GM20000 (cell line): ENCODE data around the gene UNC13D.

Experiments
- DNase-seq: peaks from one replicate; pipeline ENCODE4 v3.0.0; 2012; ENCODE audit warnings: low spot score
- TF ChIP-seq, protein P1 (sequence below): IDR thresholded peaks from 2 replicates; pipeline ENCODE4 v1.5.1; 2012; ENCODE audit warnings: mild to moderate bottlenecking, control low read depth; ENCODE audit errors: extremely low read depth, missing control alignments

The UNC13D gene

DNA sequence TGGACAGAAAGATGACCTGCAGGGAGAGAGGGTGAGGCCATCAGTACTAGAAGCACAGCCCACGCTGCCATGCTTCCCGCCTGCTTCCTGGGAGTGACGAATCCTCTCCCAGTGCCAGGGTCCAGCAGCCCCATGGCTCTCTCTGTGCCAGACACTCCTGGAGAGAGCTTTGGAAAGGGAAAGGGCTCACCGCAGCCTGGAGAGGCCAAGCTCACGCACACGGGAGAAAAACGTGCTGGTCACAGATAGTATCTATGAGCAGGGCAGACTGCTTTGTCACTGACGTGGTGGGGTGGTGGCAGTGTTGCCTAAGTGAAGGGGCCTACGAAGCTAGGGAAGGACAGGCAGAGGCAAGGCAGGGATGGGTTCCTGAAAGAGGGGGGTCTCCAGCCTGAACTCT lies 5.5 kb upstream of the UNC13D start:
- TF ChIP-seq, protein P1, sequence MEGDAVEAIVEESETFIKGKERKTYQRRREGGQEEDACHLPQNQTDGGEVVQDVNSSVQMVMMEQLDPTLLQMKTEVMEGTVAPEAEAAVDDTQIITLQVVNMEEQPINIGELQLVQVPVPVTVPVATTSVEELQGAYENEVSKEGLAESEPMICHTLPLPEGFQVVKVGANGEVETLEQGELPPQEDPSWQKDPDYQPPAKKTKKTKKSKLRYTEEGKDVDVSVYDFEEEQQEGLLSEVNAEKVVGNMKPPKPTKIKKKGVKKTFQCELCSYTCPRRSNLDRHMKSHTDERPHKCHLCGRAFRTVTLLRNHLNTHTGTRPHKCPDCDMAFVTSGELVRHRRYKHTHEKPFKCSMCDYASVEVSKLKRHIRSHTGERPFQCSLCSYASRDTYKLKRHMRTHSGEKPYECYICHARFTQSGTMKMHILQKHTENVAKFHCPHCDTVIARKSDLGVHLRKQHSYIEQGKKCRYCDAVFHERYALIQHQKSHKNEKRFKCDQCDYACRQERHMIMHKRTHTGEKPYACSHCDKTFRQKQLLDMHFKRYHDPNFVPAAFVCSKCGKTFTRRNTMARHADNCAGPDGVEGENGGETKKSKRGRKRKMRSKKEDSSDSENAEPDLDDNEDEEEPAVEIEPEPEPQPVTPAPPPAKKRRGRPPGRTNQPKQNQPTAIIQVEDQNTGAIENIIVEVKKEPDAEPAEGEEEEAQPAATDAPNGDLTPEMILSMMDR, result no peak
- DNase-seq, result no peak

DNA sequence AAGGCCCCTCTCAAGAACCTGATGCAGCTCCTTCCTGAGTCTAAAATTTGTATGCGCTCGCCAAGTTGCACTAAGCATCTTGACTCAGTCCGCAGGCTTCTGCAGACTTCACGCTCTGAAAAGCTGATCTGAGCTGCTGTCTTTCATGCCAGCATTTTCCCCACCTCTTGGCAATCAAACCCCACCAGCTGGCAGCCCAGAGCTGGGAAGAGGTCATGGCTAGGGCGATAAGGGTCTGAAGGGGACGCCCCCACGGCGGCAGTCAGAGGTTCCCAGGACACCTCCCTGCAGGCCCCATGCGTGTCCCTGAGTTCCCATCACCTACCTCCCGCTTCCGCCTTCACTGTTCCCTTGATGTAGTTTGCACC lies 5.1 kb upstream of the UNC13D start:
- TF ChIP-seq, protein P1, result no peak

DNA sequence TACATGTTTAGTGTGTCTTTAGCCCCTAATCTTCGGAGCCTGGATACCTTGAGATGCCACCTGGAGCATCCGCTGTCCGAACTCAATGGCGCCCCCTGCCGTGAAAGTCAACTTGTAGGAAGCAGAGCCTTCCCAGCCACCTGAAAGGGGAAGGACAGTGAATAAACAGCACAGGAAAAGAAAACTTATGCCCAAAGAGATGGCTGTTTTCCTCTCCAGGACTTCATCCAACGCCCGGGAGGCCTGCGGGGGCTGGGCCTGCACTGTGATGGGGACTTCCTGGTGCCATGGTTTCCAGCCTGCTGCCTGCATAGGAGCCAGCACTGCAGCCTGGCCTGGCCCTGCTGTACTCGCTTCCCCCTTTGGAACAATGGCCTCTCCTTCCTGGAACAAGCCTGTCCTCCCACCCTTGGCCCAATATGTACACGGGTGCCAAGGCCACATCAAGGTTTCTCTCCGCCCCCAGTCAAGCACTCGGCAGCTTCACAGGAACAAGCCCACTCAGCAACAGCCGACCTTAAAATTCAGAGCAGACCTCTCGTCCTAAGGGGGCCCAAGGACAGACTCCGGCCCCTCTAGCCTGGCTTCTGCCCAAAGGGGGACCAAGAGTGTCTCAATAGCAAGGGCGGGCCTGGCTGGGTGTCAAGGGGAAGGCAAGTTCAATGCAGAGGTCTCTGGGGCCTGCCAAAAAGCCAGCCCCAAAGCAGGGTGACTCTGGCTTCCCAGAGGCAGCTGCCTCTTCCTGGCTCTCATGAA lies 4.5 kb upstream of the UNC13D start:
- peak; percentile 56 for DNase-seq
- TF ChIP-seq, protein P1, result peak; percentile 61

More for the DNA sequence above, 5.1 kb upstream of the UNC13D start:
- DNase-seq, result no peak

DNA sequence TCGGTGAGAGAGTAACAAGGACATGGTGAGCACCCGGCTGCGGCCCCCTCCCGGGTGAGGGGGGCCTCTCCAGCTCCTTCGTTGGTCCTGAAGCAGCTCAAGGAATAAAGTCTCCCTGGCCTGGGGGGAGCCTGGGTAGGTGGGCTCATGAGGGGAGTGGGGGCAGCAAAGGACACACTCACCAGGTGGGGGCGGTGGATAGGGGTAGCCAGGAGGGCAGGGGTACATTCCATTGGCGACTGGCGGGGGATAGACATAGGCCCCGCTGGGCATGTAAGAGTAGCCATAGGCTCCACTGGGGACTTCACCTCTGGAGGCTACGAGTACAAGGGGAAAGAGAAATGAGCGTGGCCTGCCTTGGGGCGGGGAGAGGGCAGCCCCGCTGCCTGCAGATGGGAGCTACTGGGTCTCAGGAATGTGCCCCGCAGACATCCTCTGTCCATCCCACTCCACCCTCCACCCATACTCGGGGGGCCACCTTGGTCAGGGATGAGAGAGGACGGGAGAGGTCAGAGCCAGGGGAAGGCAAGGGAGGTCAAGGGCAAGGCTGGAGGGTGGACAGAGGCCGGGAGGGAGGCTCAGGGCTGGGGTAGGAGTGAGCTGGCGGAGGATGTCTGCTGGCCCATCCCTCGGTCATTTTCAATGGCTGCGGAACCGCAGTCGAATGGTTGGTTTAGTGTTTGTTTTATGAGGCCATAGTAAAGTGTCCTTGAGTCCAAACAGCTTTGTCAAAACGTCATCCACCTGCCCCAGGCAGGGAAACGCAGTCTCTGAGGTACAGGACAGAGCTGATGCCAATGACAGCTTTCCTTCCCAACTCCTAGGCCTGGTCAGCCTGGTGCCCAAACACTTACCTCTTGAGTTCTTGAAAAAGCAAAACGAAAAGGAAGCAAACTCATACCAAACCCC lies 3.7 kb upstream of the UNC13D start:
- DNase-seq, result no peak
- TF ChIP-seq, protein P1, result no peak

DNA sequence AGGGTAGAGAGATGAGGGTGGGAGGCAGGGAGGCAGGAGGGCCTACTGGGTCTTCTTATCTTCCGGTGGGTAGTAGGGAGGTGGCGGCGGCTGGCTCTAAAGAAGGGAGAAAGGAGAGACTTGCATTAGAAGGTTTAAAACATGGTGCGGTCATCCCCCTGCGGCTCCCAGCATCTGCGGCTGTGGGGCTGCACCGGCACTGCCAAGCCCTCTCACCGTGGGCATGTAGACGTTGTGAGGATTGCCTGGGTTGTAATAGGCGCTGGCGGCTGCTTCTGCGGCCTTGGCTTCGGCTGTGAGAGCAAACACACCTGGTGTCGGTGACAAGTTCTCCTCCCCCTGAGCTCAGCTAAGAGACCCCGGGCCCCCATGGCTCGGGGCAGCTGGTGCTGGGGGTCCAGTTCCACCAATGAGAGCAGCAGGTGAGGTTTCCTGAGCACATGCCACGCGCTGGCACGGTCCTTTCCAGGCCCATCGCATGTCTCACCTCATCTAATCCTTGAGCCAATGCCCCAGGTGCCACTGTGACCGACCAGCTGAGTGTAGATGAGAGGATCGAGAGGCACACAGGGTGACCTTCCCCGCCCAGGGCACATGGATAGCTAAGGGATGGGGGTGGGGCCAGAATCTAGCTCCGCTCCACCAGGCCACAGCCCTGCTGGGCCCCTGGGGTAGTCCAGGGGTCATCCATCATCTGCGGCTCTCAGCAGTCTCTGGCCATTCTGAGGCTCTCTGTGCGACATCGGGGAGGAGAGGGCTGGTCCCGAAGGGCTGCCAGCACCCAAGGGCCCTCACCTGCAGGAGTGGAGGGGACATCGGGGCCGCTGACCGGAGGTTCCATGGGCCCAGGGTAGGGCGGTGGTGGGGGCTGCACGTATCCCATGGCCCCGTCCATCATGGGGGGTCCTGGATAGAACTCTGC lies 2.7 kb upstream of the UNC13D start:
- TF ChIP-seq, protein P1, result no peak
- no peak for DNase-seq

DNA sequence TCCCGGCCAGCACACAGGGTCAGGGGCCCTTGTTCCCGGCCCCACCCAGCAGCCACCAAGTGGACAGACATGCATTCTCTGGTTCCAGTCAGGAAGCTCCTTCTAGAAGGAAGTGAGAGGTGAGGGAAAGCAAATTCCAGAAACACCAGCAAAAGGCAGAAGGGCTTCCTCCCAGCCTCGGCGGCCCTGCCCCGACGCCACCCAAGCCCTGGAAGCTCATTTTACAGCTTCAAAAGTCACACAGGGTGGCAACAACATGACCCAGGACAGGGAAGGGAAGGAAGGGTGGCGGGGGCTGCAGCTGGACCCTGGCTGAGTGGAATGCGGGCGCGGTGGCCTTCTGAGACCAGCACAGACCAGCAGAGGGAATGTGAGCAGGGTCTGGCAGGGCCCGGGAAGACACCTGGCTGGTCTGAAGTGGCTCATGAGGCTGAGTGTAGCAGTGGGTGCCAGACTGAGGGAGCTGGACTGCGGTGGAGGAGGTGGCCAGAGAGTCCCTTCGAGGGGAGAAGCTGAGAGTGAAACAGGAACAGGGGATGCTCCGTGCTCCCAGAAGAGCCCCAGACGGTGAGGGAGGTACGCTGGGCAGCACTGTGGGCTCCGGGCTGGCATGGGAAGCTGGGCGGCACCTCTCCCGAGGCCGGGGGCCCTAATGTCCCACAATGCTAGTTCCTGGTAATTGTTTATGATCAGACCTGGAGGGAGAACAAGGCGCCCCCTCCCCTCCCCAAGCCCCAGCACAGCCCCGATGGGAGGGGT lies 1.9 kb upstream of the UNC13D start:
- TF ChIP-seq, protein P1, result no peak
- no peak for DNase-seq
